Activated CD8-positive, alpha-beta T cell treated with anti-CD3 and anti-CD28 coated beads, Interleukin-2, amount 10 ng/mL, durations not matched to agents 7 days and 5 days (primary cell): Measurements from ENCODE around the gene RNF128. TPM values are rescaled to one million over a fixed set of nuclear protein-coding genes. Genes with fewer than 3 reads are reported as not detected.

Experiments used
- ATAC-seq: fragments of 150-1000 bp; cut with Tn5 transposase; one replicate; pipeline ENCODE4 v1.10.0; 2021; ENCODE audit warnings: moderate library complexity
- CTCF ChIA-PET: fragments of 350-600 bp; sonication (Branson Sonifier 250); formaldehyde crosslinking; loops from one replicate; lab custom pipeline; 2021; ENCODE audit warnings: antibody characterized with exemption; lab: Charles Lee
- POLR2A ChIA-PET: fragments of 350-600 bp; sonication (Branson Sonifier 250); formaldehyde crosslinking; loops from one replicate; lab custom pipeline; 2021; ENCODE audit warnings: antibody characterized with exemption; lab: Charles Lee
- DNase-seq: peaks from one replicate; pipeline ENCODE4 v3.0.0-alpha.2; 2020
- H3K27ac Mint-ChIP-seq: one replicate; pipeline ENCODE4 v1.8.0; 2021; ENCODE audit warnings: mild to moderate bottlenecking, mixed read lengths
- H3K27me3 Mint-ChIP-seq: one replicate; pipeline ENCODE4 v1.8.0; 2021; ENCODE audit warnings: low read depth, mixed read lengths
- H3K36me3 Mint-ChIP-seq: one replicate; pipeline ENCODE4 v1.8.0; 2021; ENCODE audit warnings: low read depth, mixed read lengths
- H3K4me1 Mint-ChIP-seq: one replicate; pipeline ENCODE4 v1.8.0; 2021; ENCODE audit warnings: low read depth, mixed read lengths
- H3K4me3 Mint-ChIP-seq: one replicate; pipeline ENCODE4 v1.8.0; 2021; ENCODE audit warnings: mild to moderate bottlenecking, mixed read lengths
- H3K9me3 Mint-ChIP-seq: one replicate; pipeline ENCODE4 v1.8.0; 2022; ENCODE audit warnings: mixed read lengths; ENCODE audit not compliant: insufficient read depth
- total RNA-seq, 2 experiments: library from RNA; stranded (reverse); gene quantifications; one replicate each; pipeline ENCODE4 v1.2.3, GENCODE V29; 2021

The RNF128 gene
- total RNA-seq, 2 experiments from 2014 or later = not detected

DNA sequence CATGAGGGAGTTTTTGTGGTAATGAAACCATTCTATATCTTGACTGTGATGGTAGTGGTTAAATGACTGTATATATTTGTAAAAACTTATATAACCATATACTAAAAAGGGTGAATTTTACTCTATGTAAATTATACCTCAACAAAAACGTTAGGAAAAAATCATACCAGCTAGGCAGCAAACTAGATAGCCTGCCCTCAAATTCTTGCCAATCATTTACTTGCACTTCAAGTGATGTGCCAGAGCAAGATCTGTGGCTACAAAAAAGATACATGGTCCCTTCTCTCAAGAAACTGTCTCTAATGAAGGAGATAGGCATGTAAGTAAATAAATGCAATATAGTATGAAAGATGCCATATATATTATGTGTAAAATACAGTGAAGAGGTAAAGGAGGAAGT is 10.0 kb upstream of the RNF128 start:
- POLR2A ChIA-PET = no interaction called here
- DNase-seq = no peak
- Mint-ChIP-seq H3K36me3 (no peaks in the 10 kb centered on the region), H3K27ac (no peak overlapping the region), H3K4me1 (no peaks in the 10 kb centered on the region), H3K4me3 (no peak overlapping the region), H3K9me3 (no peaks in the 10 kb centered on the region), H3K27me3 (peaks cover 4% of the 10 kb centered on the region)
- CTCF ChIA-PET = no interaction called here
- ATAC-seq = no peak

DNA sequence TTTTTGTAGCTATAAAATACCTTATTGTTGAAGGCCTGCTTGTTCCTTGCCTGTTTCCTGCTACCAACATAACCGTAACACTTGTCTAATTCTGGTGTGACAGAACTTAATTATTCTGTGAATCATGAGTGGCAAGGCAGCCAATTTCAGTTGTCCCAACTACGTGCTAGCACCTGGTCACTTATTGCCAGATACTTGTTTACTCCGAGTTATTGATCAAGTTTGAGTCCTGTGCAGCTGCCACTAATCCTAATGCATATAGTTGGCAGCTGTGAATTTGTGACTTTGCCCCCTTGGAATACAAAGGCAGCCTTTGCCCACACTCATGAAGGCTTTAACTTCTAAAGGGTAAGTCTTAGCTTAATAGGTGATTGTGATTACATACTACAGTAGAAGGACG is 7.8 kb upstream of the RNF128 start:
- H3K4me3 Mint-ChIP-seq = no peak overlapping the region
- ATAC-seq (no peak), DNase-seq (no peak)
- ChIA-PET POLR2A (no interaction called here), CTCF (no interaction called here)
- peaks cover 4% of the 10 kb centered on the region for H3K27me3 Mint-ChIP-seq
- H3K36me3 Mint-ChIP-seq = no peaks in the 10 kb centered on the region
- H3K9me3 Mint-ChIP-seq = no peaks in the 10 kb centered on the region
- H3K4me1 Mint-ChIP-seq = no peaks in the 10 kb centered on the region
- H3K27ac Mint-ChIP-seq = no peak overlapping the region

DNA sequence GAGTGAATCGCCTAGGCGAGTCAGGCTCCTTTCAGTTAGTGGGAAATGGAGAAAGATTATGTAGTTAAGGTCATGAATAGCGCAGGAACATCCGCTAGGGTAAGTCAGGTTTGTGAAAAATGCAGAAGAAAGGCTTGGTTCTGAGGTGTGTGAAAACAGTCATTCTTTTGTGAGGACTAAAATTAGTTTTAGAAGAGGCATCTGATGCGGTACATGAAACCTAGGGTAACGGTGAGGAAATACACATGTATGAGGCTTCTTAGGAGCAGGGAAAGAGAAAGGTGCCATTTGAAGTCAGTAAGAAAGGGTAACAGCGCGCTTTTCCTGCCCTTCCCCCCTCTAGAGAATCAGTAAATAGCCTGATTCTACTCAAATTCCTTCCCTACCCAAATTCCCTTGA is 570 bp upstream of the RNF128 start:
- H3K9me3 Mint-ChIP-seq = no peaks in the 10 kb centered on the region
- H3K4me1 Mint-ChIP-seq = no peaks in the 10 kb centered on the region
- ChIA-PET CTCF (no interaction called here), POLR2A (no interaction called here)
- H3K27ac Mint-ChIP-seq = no peak overlapping the region
- DNase-seq = no peak
- H3K36me3 Mint-ChIP-seq = no peaks in the 10 kb centered on the region
- ATAC-seq = no peak
- peaks cover 30% of the 10 kb centered on the region for H3K27me3 Mint-ChIP-seq
- H3K4me3 Mint-ChIP-seq = no peak overlapping the region

DNA sequence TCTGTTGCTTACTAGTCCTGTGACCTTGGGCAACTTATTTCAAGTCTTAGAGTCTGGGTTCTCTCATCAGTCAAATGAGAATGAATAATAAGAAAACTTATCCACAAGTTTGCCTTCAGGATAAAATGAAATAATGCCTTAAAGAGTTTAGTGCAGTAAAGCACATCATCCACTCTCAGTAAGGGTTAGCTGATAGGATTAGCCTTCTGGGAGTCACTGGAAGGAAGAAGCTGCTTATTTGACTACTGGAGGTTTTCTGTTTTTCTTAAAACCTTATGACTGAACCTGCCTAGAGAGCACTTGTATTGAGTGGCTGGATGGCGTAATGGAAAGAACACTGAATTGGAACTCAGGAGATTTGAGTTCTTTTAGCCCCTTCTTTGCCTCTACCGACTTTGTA is 1.8 kb downstream of the RNF128 start:
- POLR2A ChIA-PET = no interaction called here
- ATAC-seq (no peak), DNase-seq (no peak)
- H3K9me3 Mint-ChIP-seq = no peaks in the 10 kb centered on the region
- H3K4me1 Mint-ChIP-seq = no peaks in the 10 kb centered on the region
- H3K27me3 Mint-ChIP-seq = peaks cover 30% of the 10 kb centered on the region
- H3K4me3 Mint-ChIP-seq = no peak overlapping the region
- CTCF ChIA-PET = no interaction called here
- no peak overlapping the region for H3K27ac Mint-ChIP-seq
- no peaks in the 10 kb centered on the region for H3K36me3 Mint-ChIP-seq

DNA sequence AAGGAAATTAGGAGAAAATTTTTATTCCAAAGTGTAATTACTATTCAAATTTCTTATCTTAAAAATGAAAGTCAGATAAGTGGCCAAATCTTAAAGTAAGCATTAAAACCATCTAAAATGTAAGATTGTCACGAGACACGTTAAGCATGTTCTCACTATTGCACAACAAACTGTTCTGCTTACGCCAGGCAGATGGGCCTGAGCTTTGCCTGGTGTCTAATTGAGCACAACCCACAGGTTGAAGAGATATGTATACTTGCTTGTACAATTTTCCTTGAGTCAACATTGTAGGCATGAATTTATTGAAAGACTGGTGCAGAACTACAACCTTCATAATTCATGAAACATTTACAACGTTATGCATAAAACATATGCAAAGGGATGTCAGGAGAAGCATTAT is 3.9 kb downstream of the RNF128 start:
- CTCF ChIA-PET = no interaction called here

DNA sequence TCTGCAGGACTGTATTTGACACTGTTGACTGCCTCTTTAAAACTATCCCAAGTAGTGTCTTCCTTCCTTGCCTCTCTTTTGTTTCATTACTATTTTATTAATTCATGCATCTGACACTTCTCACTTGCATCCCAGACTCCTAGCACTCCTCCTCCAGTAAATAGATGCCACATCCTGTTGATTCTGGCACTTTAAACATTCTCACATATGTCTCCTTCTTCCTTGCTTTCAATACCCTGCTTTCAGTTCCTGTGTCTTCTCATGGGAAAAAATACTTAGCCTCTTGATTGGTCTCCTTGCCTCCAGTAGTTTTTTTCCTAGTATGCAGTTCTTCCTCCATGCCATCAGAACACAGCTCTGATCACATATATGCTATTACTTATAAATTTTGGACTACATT is 5.1 kb downstream of the RNF128 start:
- POLR2A ChIA-PET = no interaction called here

More for the DNA sequence above, 3.9 kb downstream of the RNF128 start:
- POLR2A ChIA-PET = no interaction called here
- Mint-ChIP-seq H3K27me3 (peaks cover 24% of the 10 kb centered on the region), H3K27ac (no peak overlapping the region), H3K9me3 (no peaks in the 10 kb centered on the region), H3K4me3 (no peak overlapping the region), H3K36me3 (no peaks in the 10 kb centered on the region), H3K4me1 (no peaks in the 10 kb centered on the region)
- ATAC-seq (no peak), DNase-seq (no peak)

DNA sequence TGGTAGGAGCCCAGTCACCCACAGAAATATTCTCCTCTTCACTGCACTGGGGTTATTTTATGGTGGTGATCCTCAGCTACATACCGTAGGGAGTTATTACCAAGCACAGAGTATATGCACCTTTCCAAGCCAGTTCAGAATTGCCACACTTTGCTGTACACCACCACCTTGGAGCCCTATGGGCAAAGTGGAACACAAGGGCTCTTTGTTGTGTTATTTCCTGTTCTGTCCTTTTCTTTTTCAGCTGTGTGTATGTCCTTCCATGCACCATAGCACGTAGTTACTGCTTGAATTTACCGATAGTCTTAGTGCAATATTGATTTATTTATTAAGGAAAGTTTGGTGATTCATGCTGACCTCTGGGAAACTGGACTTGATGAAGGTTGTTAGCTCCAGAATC is 8.3 kb downstream of the RNF128 start:
- ChIA-PET POLR2A (no interaction called here), CTCF (no interaction called here)
- H3K27ac Mint-ChIP-seq = no peak overlapping the region

More for the DNA sequence above, 5.1 kb downstream of the RNF128 start:
- Mint-ChIP-seq H3K4me1 (no peaks in the 10 kb centered on the region), H3K4me3 (no peak overlapping the region), H3K27ac (no peak overlapping the region), H3K36me3 (no peaks in the 10 kb centered on the region), H3K9me3 (no peaks in the 10 kb centered on the region), H3K27me3 (peaks cover 14% of the 10 kb centered on the region)
- no peak for ATAC-seq
- no peak for DNase-seq
- CTCF ChIA-PET = no interaction called here

DNA sequence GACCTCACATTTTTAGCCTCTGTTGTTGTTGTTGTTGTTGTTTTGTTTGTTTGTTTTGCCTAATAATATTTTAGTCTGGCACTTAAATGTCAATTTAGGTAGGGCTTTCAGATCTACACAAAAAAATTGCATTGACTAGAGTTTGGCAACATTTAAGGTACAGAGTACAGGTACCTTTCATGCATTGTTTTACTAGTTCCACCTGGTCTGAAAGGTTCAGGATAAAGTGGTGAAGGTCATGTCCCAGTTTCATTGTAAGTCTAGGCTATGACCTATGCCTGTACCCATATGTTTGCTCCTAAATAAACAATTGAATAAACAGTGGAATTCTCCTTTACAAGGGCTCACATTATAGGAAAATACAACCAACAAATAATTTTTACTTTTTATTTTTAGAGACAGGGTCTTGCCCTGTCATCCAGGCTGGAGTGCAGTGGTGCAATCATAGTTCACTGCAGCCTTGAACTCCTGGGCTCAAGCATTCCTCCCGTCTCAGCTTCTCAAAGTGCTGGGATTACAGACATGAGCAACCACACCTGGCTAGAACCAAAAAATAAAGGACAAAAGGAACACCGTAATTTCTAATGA is 13.8 kb downstream of the RNF128 start:
- Mint-ChIP-seq H3K36me3 (no peaks in the 10 kb centered on the region), H3K9me3 (no peaks in the 10 kb centered on the region), H3K4me3 (no peak overlapping the region), H3K27ac (no peak overlapping the region), H3K27me3 (no peaks in the 10 kb centered on the region), H3K4me1 (no peaks in the 10 kb centered on the region)
- DNase-seq = no peak
- CTCF ChIA-PET = no interaction called here
- POLR2A ChIA-PET = no interaction called here
- no peak for ATAC-seq

More for the DNA sequence above, 8.3 kb downstream of the RNF128 start:
- H3K9me3 Mint-ChIP-seq = no peaks in the 10 kb centered on the region
- no peaks in the 10 kb centered on the region for H3K36me3 Mint-ChIP-seq
- ATAC-seq (no peak), DNase-seq (no peak)
- no peaks in the 10 kb centered on the region for H3K4me1 Mint-ChIP-seq
- H3K4me3 Mint-ChIP-seq = no peak overlapping the region
- H3K27me3 Mint-ChIP-seq = no peaks in the 10 kb centered on the region

DNA sequence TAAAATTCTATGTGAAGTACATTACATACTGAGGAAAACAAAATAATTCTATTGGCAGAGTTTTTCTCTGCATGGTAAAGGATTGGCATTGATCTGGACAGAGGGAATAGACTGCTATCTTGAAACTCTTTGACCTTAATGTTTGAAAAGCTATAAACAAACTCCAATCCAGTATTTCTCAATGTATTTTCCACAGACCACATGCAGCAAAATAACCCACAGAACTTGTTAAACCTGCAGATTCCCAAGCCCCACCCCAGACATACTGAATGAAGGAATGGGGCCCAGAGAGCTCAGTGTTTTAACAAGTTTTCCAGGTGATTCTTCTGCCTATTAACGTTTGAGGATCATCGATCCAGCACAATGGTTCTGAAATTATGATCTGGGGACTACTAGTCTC is 15.7 kb downstream of the RNF128 start:
- H3K27ac Mint-ChIP-seq = no peak overlapping the region
- no peaks in the 10 kb centered on the region for H3K4me1 Mint-ChIP-seq
- ChIA-PET POLR2A (no interaction called here), CTCF (no interaction called here)
- ATAC-seq = no peak
- H3K36me3 Mint-ChIP-seq = no peaks in the 10 kb centered on the region
- H3K27me3 Mint-ChIP-seq = no peaks in the 10 kb centered on the region
- no peak overlapping the region for H3K4me3 Mint-ChIP-seq
- no peak for DNase-seq
- no peaks in the 10 kb centered on the region for H3K9me3 Mint-ChIP-seq

DNA sequence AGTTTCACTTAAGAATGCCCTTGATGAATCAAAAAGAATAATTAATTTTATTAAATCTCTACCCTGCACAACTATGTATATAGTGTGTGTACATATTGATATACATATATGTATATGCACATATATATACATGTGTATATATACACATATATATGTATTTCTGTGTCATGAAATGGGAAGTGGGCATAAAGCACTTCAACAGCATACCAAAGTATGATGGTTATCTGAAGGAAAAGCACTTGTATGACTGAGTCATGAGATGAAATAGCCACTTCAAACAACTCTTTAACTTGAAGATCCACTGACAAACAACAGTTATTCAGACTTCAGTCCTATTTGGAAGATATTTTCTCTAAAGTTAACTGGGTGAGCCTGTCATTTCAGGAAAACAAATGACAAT is 16.3 kb downstream of the RNF128 start:
- H3K27ac Mint-ChIP-seq = no peak overlapping the region
- DNase-seq = no peak
- no peaks in the 10 kb centered on the region for H3K9me3 Mint-ChIP-seq
- H3K4me3 Mint-ChIP-seq = no peak overlapping the region
- ChIA-PET POLR2A (no interaction called here), CTCF (no interaction called here)
- no peaks in the 10 kb centered on the region for H3K27me3 Mint-ChIP-seq
- no peak for ATAC-seq
- no peaks in the 10 kb centered on the region for H3K4me1 Mint-ChIP-seq
- H3K36me3 Mint-ChIP-seq = no peaks in the 10 kb centered on the region

DNA sequence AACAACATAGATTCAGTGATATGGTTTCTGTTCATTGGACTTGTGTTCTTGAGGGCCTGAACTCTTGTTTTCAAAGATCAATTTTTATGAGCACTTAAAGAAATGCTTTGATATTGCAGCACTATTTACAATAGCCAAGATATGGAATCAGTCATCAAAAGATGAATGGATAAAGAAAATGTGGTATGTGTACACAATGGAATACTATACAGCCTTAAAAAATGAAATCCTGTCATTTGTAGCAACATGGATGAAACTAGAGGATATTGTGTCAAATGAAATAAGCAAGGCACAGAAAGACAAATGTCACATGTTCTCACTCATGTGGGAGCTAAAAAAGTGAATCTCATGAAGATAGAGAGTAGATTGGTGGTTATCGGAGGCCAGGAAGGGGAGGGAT is 21.9 kb downstream of the RNF128 start:
- Mint-ChIP-seq H3K4me1 (no peaks in the 10 kb centered on the region), H3K27me3 (no peaks in the 10 kb centered on the region), H3K27ac (no peak overlapping the region), H3K9me3 (peaks cover 3% of the 10 kb centered on the region), H3K4me3 (no peak overlapping the region), H3K36me3 (no peaks in the 10 kb centered on the region)
- ChIA-PET POLR2A (no interaction called here), CTCF (no interaction called here)
- no peak for ATAC-seq
- DNase-seq = no peak

DNA sequence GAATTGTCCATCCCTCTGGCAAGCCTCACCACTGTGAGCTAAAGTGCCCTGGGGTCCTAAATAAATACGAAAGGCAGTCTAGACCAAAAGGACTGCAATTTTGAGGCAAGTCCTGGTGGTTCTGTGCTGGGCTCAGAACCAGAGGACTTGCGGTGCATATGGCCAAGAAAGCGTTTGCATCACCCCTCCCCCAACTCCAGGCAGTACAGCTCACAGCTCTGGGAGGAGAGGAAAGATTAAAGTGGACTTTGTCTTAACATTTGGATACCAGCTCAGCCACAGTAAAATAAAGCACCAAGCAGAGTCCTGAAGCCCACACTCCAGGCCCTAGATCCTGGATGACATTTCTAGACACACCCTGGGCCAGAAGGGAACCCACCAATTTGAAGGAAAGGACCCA is 24.9 kb downstream of the RNF128 start:
- CTCF ChIA-PET = no interaction called here
- ATAC-seq = no peak

DNA sequence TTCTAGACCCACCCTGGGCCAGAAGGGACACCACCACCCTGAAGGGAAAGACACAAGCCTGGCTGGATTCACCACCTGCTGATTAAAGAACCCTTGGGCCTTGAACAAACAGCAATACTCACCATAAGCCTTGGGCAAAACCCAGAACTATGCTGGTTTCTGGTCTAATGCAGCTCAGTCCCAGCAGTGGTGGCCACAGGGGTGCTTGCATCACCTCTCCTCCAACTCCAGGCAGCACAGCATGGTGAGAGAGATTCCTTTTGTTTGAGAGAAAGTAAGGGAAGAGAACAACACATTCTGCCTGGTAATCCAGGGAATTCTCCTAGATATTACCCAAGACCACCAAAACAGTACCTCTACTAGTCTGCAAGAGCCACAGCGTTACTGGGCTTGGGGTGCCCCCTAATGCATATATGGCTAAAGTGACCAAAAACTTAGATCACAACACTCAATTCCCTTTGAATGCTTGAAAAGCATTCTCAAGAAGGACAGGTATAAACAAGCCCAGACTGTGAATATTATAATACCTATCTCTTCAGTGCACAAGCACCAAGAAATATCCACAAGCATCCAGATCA is 25.7 kb downstream of the RNF128 start:
- POLR2A ChIA-PET = no interaction called here

More for the DNA sequence above, 24.9 kb downstream of the RNF128 start:
- Mint-ChIP-seq H3K27me3 (no peaks in the 10 kb centered on the region), H3K4me1 (no peaks in the 10 kb centered on the region), H3K27ac (no peak overlapping the region), H3K9me3 (peaks cover 3% of the 10 kb centered on the region), H3K36me3 (no peaks in the 10 kb centered on the region), H3K4me3 (no peak overlapping the region)
- DNase-seq = no peak
- POLR2A ChIA-PET = no interaction called here

More for the DNA sequence above, 25.7 kb downstream of the RNF128 start:
- Mint-ChIP-seq H3K27me3 (no peaks in the 10 kb centered on the region), H3K27ac (no peak overlapping the region), H3K9me3 (peaks cover 3% of the 10 kb centered on the region), H3K36me3 (no peaks in the 10 kb centered on the region), H3K4me3 (no peak overlapping the region), H3K4me1 (no peaks in the 10 kb centered on the region)
- CTCF ChIA-PET = no interaction called here
- ATAC-seq (no peak), DNase-seq (no peak)
